Measurements from ENCODE around the gene RAB5B. TPM values are rescaled to one million over a fixed set of nuclear protein-coding genes. Genes with fewer than 3 reads are reported as not detected.

The RAB5B gene
- total RNA-seq: 100 to 1,000 TPM in 1 of 5 experiments, 10 to 100 TPM in 4; 45.2 to 109 (median 62.7) TPM
- 10 to 100 TPM; 69.6 to 86.7 TPM for polyA plus RNA-seq
- 45.9 reads per million, percentile 69 among the genes with 10 or more reads in this experiment for total RNA-seq

GRCh38 chr12:55973599-55974307, at the start of gene RAB5B:
RAB5B (plus strand) TSS chr12:55974078; CDS start chr12:55986961, 12,883 bp downstream.
- intact Hi-C loops (cut with micrococcal nuclease): loop anchor here (1.0 to 10.0 kb wide), 22 partner anchors 7 to 664 kb away; partner anchors contain the start of genes PA2G4 (in 2 of the 2), RPS26 (in 2 of the 2), SARNP (in 2 of the 2) and ZC3H10 (in 2 of the 2)

GRCh38 chr12:55925371-55925770, 48.5 kb upstream of the RAB5B start:
- Histone ChIP-seq H3K36me3 (ENCODE audit: control insufficient read depth in 2 of 3, insufficient read depth in 3 of 3, low read length in 3 of 3) (peaks cover 0 to 15% (median 0%) of the 10 kb centered on the region in 3 experiments), H3K27me3 (ENCODE audit: control insufficient read depth in 2 of 2, insufficient read depth in 2 of 2, low read length in 2 of 2) (no peaks in the 10 kb centered on the region), H3K9me3 (ENCODE audit: control insufficient read depth in 2 of 3, low read length in 3 of 3) (no peaks in the 10 kb centered on the region), H3K27ac (ENCODE audit: low read depth, low read length) (peak overlapping the region; percentile 90), H3K4me1 (ENCODE audit: control insufficient read depth in 2 of 2, insufficient read depth in 2 of 2, low read length in 2 of 2) (peaks cover 22 to 30% of the 10 kb centered on the region in 2 donors), H3K4me3 (ENCODE audit: low read length) (no peak overlapping the region)
- POLR2A ChIA-PET: interaction anchor here (0.6 to 22.1 kb wide), 14 partner anchors 10 to 209 kb away, joined by 3 to 728 read pairs (median 7); partner anchors contain the start of genes BLOC1S1, DNAJC14, GDF11 and ORMDL2
- CTCF ChIA-PET: interaction anchor here (0.6 to 5.5 kb wide), 7 partner anchors 10 to 188 kb away, joined by 3 to 51 read pairs (median 4); partner anchors contain the start of gene DNAJC14
- Mint-ChIP-seq H3K27ac (peak overlapping the region; percentile 95 to 100 (median 97)), H3K4me1 (peaks cover 48 to 72% (median 56%) of the 10 kb centered on the region in 7 donors), H3K4me3 (peak overlapping the region; percentile 96 to 100 (median 98)), H3K36me3 (peaks cover 0 to 38% (median 13%) of the 10 kb centered on the region in 5 donors), H3K9me3 (peaks cover 0 to 11% (median 0%) of the 10 kb centered on the region in 11 donors), H3K27me3 (peaks cover 0 to 2% (median 0%) of the 10 kb centered on the region in 5 donors)
- ATAC-seq (no peak), DNase-seq (no peak)
- intact Hi-C loops (cut with micrococcal nuclease): loop anchor here (5.0 kb wide), 7 partner anchors 97 to 1817 kb away; partner anchors contain the start of genes ATP5F1B (in 1 of the 2), IKZF4 (in 1 of the 2), MYL6B (in 1 of the 2) and NEMP1 (in 1 of the 2)

More at GRCh38 chr12:55973599-55974307, at the start of gene RAB5B:
- no peaks in the 10 kb centered on the region for H3K27me3 ChIP-seq (ENCODE audit: control insufficient read depth in 2 of 2, insufficient read depth in 2 of 2, low read length in 2 of 2)
- ChIA-PET POLR2A (interaction anchor here (0.5 to 3.3 kb wide), 51 partner anchors 11 to 672 kb away, joined by 3 to 51 read pairs (median 4); partner anchors contain the start of genes ATP5F1B, BLOC1S1, CNPY2 and DGKA), CTCF (interaction anchor here (0.6 to 2.0 kb wide), 11 partner anchors 11 to 663 kb away, joined by 3 to 7 read pairs (median 5); partner anchors contain the start of genes DNAJC14, ORMDL2 and SARNP)
- no peaks in the 10 kb centered on the region for H3K27me3 Mint-ChIP-seq
- ATAC-seq: peak; percentile 92
- H3K27ac Mint-ChIP-seq: no peak within 1 kb of the TSS
- peak; percentile 81 to 100 (median 98) for DNase-seq
- H3K36me3 Mint-ChIP-seq: peaks cover 0 to 13% (median 3%) of the 10 kb centered on the region in 5 donors
- peaks cover 18 to 31% (median 26%) of the 10 kb centered on the region in 7 donors for H3K4me1 Mint-ChIP-seq
- H3K36me3 ChIP-seq (ENCODE audit: control insufficient read depth in 2 of 3, insufficient read depth in 3 of 3, low read length in 3 of 3): peaks cover 0 to 4% (median 0%) of the 10 kb centered on the region in 3 experiments
- no peak within 1 kb of the TSS for H3K4me3 Mint-ChIP-seq
- H3K4me1 ChIP-seq (ENCODE audit: control insufficient read depth in 2 of 2, insufficient read depth in 2 of 2, low read length in 2 of 2): peaks cover 8 to 19% of the 10 kb centered on the region in 2 donors
- no peaks in the 10 kb centered on the region for H3K9me3 Mint-ChIP-seq
- H3K4me3 ChIP-seq (ENCODE audit: low read length): peak within 1 kb of the TSS; percentile 84
- H3K27ac ChIP-seq (ENCODE audit: low read depth, low read length): peak within 1 kb of the TSS; percentile 88
- H3K9me3 ChIP-seq (ENCODE audit: control insufficient read depth in 2 of 3, low read length in 3 of 3): no peaks in the 10 kb centered on the region

GRCh38 chr12:55925870-55926737, 47.8 kb upstream of the RAB5B start:
- DNase-seq (peak in 3 of 9 donors; percentile 21 to 24 (median 21)), ATAC-seq (no peak)
- Histone ChIP-seq H3K4me3 (ENCODE audit: low read length) (peak overlapping the region; percentile 99), H3K27ac (ENCODE audit: low read depth, low read length) (peak overlapping the region; percentile 90), H3K36me3 (ENCODE audit: control insufficient read depth in 2 of 3, insufficient read depth in 3 of 3, low read length in 3 of 3) (peaks cover 0 to 16% (median 0%) of the 10 kb centered on the region in 3 experiments), H3K4me1 (ENCODE audit: control insufficient read depth in 2 of 2, insufficient read depth in 2 of 2, low read length in 2 of 2) (peaks cover 25 to 30% of the 10 kb centered on the region in 2 donors), H3K9me3 (ENCODE audit: control insufficient read depth in 2 of 3, low read length in 3 of 3) (no peaks in the 10 kb centered on the region), H3K27me3 (ENCODE audit: control insufficient read depth in 2 of 2, insufficient read depth in 2 of 2, low read length in 2 of 2) (no peaks in the 10 kb centered on the region)
- ChIA-PET POLR2A (interaction anchor here (0.6 to 22.1 kb wide), 25 partner anchors 10 to 1601 kb away, joined by 3 to 728 read pairs (median 5); partner anchors contain the start of genes BLOC1S1, CD63, COPZ1 and DNAJC14), CTCF (interaction anchor here (0.6 to 5.5 kb wide), 16 partner anchors 9 to 189 kb away, joined by 3 to 51 read pairs (median 4); partner anchors contain the start of genes DNAJC14, ORMDL2 and SARNP)
- Mint-ChIP-seq H3K27me3 (peaks cover 0 to 2% (median 0%) of the 10 kb centered on the region in 5 donors), H3K4me1 (peaks cover 42 to 67% (median 52%) of the 10 kb centered on the region in 7 donors), H3K27ac (peak overlapping the region; percentile 95 to 100 (median 97)), H3K9me3 (peaks cover 0 to 11% (median 0%) of the 10 kb centered on the region in 11 donors), H3K36me3 (peaks cover under 1 to 40% (median 15%) of the 10 kb centered on the region in 5 donors), H3K4me3 (peak overlapping the region; percentile 96 to 100 (median 98))
- intact Hi-C loops (cut with micrococcal nuclease): loop anchor here (1.0 to 5.0 kb wide), 12 partner anchors 11 to 1816 kb away; partner anchors contain the start of genes ATP5F1B (in 1 of the 2), IKZF4 (in 1 of the 2), MYL6B (in 1 of the 2) and NEMP1 (in 1 of the 2)

GRCh38 chr12:55926738-55927587, 46.9 kb upstream of the RAB5B start:
- Mint-ChIP-seq H3K27ac (peak overlapping the region; percentile 96 to 100 (median 97)), H3K9me3 (peaks cover 0 to 11% (median 0%) of the 10 kb centered on the region in 11 donors), H3K36me3 (peaks cover 7 to 43% (median 18%) of the 10 kb centered on the region in 5 donors), H3K27me3 (peaks cover 0 to 2% (median 0%) of the 10 kb centered on the region in 5 donors), H3K4me3 (peak overlapping the region; percentile 96 to 100 (median 98)), H3K4me1 (peaks cover 33 to 61% (median 50%) of the 10 kb centered on the region in 7 donors)
- DNase-seq (peak; percentile 70 to 91 (median 87)), ATAC-seq (peak; percentile 65)
- Histone ChIP-seq H3K36me3 (ENCODE audit: control insufficient read depth in 2 of 3, insufficient read depth in 3 of 3, low read length in 3 of 3) (peaks cover 0 to 22% (median 0%) of the 10 kb centered on the region in 3 experiments), H3K4me1 (ENCODE audit: control insufficient read depth in 2 of 2, insufficient read depth in 2 of 2, low read length in 2 of 2) (peaks cover 25 to 28% of the 10 kb centered on the region in 2 donors), H3K4me3 (ENCODE audit: low read length) (peak overlapping the region; percentile 99), H3K27me3 (ENCODE audit: control insufficient read depth in 2 of 2, insufficient read depth in 2 of 2, low read length in 2 of 2) (no peaks in the 10 kb centered on the region), H3K9me3 (ENCODE audit: control insufficient read depth in 2 of 3, low read length in 3 of 3) (no peaks in the 10 kb centered on the region), H3K27ac (ENCODE audit: low read depth, low read length) (peak overlapping the region; percentile 90)
- ChIA-PET CTCF (interaction anchor here (0.7 to 5.5 kb wide), 12 partner anchors 9 to 189 kb away, joined by 3 to 51 read pairs (median 5); partner anchors contain the start of genes DNAJC14, ORMDL2 and SARNP), POLR2A (interaction anchor here (0.6 to 22.1 kb wide), 23 partner anchors 11 to 1602 kb away, joined by 3 to 728 read pairs (median 5); partner anchors contain the start of genes BLOC1S1, CD63, COPZ1 and DNAJC14)
- intact Hi-C loops (cut with micrococcal nuclease): loop anchor here (1.0 to 5.0 kb wide), 19 partner anchors 12 to 1815 kb away; partner anchors contain the start of genes DNAJC14 (in 2 of the 2), ATP5F1B (in 1 of the 2), BLOC1S1 (in 1 of the 2) and IKZF4 (in 1 of the 2)

Measured in naive thymus-derived CD4-positive, alpha-beta T cell (primary cell).